Measurements from ENCODE around the gene SARDH. TPM values are rescaled to one million over a fixed set of nuclear protein-coding genes. Genes with fewer than 3 reads are reported as not detected.

The SARDH gene
- total and polyA plus RNA-seq, 2 of the 8 experiments (the other 6 are each of a cell fraction or from before 2014, with no cell fraction given) = 6.4 to 7.4 TPM

DNA sequence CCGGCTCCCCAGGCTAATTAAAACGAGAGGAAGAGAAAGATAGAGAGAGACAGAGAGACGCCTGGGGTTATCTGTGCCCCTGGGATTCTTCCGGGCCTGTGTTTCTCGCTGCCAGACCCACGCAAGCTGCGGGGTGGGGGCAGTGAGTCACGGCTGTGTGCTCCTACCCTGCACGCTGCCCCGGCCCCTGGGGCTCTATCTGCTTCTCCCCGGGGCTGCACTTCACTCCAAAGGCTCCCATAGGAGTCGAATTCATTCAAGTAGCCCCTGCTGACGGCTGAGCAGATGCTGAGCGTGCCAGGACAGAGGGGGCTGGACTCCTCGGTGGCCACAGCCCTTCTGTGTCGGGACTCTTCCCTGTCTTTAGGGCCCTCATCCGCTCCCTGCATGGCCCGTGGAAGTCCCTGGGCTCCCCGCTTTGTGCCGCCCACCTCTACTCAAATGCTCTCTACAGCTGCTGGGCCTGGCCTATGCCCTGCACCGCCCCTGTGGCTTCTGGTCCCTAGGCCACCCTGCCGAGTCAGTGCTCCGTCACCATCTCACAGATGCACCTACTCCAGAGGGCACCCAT lies 22.8 kb downstream of the SARDH start (continued):
- TF ChIP-seq, protein P1, sequence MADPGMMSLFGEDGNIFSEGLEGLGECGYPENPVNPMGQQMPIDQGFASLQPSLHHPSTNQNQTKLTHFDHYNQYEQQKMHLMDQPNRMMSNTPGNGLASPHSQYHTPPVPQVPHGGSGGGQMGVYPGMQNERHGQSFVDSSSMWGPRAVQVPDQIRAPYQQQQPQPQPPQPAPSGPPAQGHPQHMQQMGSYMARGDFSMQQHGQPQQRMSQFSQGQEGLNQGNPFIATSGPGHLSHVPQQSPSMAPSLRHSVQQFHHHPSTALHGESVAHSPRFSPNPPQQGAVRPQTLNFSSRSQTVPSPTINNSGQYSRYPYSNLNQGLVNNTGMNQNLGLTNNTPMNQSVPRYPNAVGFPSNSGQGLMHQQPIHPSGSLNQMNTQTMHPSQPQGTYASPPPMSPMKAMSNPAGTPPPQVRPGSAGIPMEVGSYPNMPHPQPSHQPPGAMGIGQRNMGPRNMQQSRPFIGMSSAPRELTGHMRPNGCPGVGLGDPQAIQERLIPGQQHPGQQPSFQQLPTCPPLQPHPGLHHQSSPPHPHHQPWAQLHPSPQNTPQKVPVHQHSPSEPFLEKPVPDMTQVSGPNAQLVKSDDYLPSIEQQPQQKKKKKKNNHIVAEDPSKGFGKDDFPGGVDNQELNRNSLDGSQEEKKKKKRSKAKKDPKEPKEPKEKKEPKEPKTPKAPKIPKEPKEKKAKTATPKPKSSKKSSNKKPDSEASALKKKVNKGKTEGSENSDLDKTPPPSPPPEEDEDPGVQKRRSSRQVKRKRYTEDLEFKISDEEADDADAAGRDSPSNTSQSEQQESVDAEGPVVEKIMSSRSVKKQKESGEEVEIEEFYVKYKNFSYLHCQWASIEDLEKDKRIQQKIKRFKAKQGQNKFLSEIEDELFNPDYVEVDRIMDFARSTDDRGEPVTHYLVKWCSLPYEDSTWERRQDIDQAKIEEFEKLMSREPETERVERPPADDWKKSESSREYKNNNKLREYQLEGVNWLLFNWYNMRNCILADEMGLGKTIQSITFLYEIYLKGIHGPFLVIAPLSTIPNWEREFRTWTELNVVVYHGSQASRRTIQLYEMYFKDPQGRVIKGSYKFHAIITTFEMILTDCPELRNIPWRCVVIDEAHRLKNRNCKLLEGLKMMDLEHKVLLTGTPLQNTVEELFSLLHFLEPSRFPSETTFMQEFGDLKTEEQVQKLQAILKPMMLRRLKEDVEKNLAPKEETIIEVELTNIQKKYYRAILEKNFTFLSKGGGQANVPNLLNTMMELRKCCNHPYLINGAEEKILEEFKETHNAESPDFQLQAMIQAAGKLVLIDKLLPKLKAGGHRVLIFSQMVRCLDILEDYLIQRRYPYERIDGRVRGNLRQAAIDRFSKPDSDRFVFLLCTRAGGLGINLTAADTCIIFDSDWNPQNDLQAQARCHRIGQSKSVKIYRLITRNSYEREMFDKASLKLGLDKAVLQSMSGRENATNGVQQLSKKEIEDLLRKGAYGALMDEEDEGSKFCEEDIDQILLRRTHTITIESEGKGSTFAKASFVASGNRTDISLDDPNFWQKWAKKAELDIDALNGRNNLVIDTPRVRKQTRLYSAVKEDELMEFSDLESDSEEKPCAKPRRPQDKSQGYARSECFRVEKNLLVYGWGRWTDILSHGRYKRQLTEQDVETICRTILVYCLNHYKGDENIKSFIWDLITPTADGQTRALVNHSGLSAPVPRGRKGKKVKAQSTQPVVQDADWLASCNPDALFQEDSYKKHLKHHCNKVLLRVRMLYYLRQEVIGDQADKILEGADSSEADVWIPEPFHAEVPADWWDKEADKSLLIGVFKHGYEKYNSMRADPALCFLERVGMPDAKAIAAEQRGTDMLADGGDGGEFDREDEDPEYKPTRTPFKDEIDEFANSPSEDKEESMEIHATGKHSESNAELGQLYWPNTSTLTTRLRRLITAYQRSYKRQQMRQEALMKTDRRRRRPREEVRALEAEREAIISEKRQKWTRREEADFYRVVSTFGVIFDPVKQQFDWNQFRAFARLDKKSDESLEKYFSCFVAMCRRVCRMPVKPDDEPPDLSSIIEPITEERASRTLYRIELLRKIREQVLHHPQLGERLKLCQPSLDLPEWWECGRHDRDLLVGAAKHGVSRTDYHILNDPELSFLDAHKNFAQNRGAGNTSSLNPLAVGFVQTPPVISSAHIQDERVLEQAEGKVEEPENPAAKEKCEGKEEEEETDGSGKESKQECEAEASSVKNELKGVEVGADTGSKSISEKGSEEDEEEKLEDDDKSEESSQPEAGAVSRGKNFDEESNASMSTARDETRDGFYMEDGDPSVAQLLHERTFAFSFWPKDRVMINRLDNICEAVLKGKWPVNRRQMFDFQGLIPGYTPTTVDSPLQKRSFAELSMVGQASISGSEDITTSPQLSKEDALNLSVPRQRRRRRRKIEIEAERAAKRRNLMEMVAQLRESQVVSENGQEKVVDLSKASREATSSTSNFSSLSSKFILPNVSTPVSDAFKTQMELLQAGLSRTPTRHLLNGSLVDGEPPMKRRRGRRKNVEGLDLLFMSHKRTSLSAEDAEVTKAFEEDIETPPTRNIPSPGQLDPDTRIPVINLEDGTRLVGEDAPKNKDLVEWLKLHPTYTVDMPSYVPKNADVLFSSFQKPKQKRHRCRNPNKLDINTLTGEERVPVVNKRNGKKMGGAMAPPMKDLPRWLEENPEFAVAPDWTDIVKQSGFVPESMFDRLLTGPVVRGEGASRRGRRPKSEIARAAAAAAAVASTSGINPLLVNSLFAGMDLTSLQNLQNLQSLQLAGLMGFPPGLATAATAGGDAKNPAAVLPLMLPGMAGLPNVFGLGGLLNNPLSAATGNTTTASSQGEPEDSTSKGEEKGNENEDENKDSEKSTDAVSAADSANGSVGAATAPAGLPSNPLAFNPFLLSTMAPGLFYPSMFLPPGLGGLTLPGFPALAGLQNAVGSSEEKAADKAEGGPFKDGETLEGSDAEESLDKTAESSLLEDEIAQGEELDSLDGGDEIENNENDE (IDR thresholded peaks at IDR 0.05; ENCODE audit: insufficient replicate concordance, low read length) = no peak
- TF ChIP-seq, protein P2, sequence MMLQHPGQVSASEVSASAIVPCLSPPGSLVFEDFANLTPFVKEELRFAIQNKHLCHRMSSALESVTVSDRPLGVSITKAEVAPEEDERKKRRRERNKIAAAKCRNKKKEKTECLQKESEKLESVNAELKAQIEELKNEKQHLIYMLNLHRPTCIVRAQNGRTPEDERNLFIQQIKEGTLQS (IDR thresholded peaks at IDR 0.05; ENCODE audit: insufficient read depth, low read depth, low read length) = no peak
- TF ChIP-seq ASH2L (IDR thresholded peaks at IDR 0.05; ENCODE audit: low read length) (no peak), CHD1 (IDR thresholded peaks at IDR 0.05; ENCODE audit: low read depth, low read length) (no peak), GTF2F1 (IDR thresholded peaks at IDR 0.05; ENCODE audit: borderline replicate concordance, low read depth, low read length) (no peak), FOSL1 (IDR thresholded peaks at IDR 0.05; ENCODE audit: insufficient read depth, low read depth, low read length) (no peak), BACH1 (IDR thresholded peaks at IDR 0.05; ENCODE audit: low read length) (no peak), RAD21 (IDR thresholded peaks at IDR 0.05 in 1 of 2, conservative IDR thresholded peaks at IDR 0.05 in 1 of 2; ENCODE audit: low read depth in 2 of 2, low read length in 2 of 2) (no peak)
- TF ChIP-seq, protein P3, sequence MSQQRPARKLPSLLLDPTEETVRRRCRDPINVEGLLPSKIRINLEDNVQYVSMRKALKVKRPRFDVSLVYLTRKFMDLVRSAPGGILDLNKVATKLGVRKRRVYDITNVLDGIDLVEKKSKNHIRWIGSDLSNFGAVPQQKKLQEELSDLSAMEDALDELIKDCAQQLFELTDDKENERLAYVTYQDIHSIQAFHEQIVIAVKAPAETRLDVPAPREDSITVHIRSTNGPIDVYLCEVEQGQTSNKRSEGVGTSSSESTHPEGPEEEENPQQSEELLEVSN (IDR thresholded peaks at IDR 0.05) = no peak
